Fibroblast of the aortic adventitia (primary cell): Measurements from ENCODE around the gene EVPL. TPM values are rescaled to one million over a fixed set of nuclear protein-coding genes. Genes with fewer than 3 reads are reported as not detected.
"Not testable (repeated sequence)": the region's sequence is repeated elsewhere in the genome, so short reads cannot be mapped to it uniquely, and the experiment has no call there.

Experiments used
- DNase-seq: peaks from one replicate; pipeline ENCODE4 v3.0.0-alpha.2; 2010; ENCODE audit warnings: low read depth
- H3K4me3 ChIP-seq: 2 replicates; pipeline ENCODE4 v1.5.1; 2011; ENCODE audit warnings: low read depth, mild to moderate bottlenecking, control low read depth, low read length, moderate library complexity
- total RNA-seq: library from RNA; depleted of rRNA; stranded (reverse); fragments of >200 nt; gene quantifications from 2 replicates; pipeline ENCODE4 v1.2.3, GENCODE V29; 2012; ENCODE audit warnings: low replicate concordance
- TF ChIP-seq, protein P1 (sequence below): IDR thresholded peaks from 2 replicates; pipeline ENCODE4 v1.5.1; 2011; ENCODE audit warnings: mild to moderate bottlenecking, low read length, control low read depth, inconsistent platforms; ENCODE audit not compliant: insufficient read depth

EVPL gene
- total RNA-seq, 1 donor, result not detected

DNA sequence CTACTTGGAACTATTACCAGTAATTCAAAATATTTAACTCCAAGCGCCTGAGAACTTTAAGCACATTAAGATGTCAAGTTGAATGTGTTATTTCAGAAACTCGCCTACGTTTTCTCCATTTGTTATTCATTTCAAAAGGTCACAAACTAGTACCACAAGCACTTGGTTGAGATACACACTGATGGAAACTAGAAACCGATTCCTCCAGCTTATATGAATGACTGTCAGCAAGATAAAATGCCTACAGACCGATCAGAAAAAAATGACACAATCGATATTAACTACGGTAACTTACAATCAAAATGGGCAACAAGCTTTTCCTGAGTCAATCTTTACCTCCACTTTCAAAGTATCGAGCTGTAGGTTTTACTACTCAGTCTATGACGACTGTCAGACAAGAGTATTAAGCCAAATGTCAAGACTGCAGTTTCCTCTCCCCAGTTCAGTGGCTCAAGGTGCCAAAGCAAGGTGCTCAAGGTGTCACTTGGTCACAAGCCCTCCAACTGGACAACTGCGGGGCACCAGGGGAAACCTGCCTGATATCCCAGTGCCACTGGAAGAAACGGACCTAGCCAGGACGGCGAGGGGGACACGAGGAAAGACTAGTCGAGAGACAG lies 44.5 kb upstream of the EVPL start:
- no peak for DNase-seq
- H3K4me3 ChIP-seq, result peak overlapping the region; percentile 98

DNA sequence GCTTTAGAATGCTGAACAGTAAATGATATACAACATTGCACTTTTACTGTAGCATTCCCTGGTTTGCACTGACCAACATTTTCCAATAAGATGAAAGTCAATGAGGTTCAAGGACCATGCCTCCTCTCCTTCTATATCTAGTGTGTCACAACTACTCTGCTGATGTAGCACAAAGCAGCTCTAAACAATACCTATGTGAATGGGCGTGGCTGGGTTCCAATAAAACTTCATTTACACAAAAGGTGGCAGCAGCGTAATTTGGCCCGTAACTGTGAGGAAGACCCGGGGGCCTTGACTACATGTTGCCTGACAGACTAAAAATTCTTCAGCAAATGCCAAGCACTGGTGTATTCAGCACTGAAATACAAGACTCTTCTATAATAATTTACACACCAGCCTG lies 38.7 kb upstream of the EVPL start:
- no peak for DNase-seq
- TF ChIP-seq, protein P1, sequence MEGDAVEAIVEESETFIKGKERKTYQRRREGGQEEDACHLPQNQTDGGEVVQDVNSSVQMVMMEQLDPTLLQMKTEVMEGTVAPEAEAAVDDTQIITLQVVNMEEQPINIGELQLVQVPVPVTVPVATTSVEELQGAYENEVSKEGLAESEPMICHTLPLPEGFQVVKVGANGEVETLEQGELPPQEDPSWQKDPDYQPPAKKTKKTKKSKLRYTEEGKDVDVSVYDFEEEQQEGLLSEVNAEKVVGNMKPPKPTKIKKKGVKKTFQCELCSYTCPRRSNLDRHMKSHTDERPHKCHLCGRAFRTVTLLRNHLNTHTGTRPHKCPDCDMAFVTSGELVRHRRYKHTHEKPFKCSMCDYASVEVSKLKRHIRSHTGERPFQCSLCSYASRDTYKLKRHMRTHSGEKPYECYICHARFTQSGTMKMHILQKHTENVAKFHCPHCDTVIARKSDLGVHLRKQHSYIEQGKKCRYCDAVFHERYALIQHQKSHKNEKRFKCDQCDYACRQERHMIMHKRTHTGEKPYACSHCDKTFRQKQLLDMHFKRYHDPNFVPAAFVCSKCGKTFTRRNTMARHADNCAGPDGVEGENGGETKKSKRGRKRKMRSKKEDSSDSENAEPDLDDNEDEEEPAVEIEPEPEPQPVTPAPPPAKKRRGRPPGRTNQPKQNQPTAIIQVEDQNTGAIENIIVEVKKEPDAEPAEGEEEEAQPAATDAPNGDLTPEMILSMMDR, result no peak
- no peak overlapping the region for H3K4me3 ChIP-seq

More for the DNA sequence above, 44.5 kb upstream of the EVPL start:
- TF ChIP-seq, protein P1, result no peak

DNA sequence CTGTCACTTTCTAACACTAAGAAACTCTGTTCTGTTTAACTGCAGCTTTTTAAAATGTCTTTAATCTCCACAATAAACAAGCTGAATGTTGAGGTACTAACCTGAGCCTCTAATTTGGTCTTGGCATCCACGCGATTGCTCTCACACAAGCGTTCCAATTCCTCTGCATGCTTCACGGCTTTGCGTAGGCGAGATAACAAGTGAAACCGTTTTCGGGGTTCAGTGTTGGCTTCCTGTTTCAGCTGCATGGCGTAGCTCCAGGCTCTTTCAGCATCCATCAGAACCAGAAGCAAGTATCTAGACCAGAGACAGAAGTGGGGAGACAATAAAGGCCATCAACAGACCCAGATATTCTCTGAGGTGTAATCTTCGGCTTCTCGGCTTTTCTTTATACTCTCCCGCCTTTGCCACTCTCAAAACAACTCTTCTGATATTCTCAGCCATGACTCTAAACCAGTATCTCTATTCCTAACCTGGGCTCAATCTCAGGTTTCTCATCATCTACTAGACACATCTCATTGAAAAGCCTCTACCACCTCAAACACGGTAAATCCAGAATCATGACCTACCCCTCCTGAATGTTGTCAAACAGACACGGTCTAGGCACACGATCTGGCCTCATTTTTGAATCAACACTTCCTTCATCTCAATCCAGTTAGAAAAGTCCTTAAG lies 36.9 kb upstream of the EVPL start:
- TF ChIP-seq, protein P1, result no peak
- H3K4me3 ChIP-seq, result no peak overlapping the region
- DNase-seq, result no peak

DNA sequence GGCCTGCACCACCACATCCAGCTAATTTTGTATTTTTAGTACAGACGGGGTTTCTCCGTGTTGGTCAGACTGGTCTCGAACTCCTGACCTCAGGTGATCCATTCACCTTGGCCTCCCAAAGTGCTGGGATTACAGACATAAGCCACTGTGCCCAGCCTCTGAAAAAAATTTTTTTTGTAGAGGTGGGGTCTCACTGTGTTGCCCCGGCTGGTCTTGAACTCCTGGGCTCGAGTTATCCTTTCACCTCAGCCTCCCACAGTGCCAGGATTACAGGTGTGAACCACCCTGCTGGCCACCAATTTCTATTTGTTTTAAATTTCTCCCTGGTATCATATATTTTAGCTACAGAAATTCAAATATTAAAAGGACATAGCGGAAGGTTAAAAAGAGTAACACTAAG lies 31.2 kb upstream of the EVPL start:
- DNase-seq, H3K4me3 ChIP-seq: not testable (repeated sequence)

DNA sequence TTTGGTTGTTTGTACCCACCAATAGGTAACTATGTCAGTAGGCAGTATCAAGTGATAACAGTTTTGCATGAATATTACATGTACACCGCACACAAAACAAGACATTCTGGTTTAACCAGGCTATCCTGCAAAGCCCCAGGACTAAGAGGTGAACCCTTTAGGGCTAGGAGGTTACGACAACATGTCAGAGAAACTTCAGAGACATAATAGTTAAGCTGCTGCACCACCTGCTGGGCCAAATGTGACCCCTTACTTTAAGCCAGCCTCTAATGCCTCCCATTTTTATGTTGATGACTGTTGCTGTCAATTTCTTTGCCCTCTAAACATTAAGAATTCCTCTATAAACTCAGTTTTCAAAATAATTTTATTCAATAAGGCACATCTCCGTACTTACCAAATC lies 29.8 kb upstream of the EVPL start:
- H3K4me3 ChIP-seq, result no peak overlapping the region
- TF ChIP-seq, protein P1, result no peak
- DNase-seq, result no peak

DNA sequence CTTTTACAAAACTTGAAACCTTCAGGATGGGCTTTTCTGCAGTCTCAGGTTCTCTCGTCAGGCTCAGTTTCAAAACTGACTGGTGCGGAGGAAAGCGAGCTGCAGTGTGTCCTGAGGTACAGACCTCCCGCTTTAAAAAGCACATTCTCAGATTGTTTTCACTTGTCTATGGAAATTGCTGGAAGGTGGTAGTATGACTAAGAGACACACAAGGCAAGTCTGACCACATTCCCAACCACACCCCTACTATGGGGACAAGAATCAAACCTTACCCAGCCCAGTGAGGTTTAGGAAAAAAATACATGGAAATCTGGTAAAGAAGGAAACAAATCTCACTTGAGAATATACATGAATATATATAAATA lies 27.0 kb upstream of the EVPL start:
- TF ChIP-seq, protein P1, result no peak
- no peak overlapping the region for H3K4me3 ChIP-seq
- peak; percentile 40 for DNase-seq

DNA sequence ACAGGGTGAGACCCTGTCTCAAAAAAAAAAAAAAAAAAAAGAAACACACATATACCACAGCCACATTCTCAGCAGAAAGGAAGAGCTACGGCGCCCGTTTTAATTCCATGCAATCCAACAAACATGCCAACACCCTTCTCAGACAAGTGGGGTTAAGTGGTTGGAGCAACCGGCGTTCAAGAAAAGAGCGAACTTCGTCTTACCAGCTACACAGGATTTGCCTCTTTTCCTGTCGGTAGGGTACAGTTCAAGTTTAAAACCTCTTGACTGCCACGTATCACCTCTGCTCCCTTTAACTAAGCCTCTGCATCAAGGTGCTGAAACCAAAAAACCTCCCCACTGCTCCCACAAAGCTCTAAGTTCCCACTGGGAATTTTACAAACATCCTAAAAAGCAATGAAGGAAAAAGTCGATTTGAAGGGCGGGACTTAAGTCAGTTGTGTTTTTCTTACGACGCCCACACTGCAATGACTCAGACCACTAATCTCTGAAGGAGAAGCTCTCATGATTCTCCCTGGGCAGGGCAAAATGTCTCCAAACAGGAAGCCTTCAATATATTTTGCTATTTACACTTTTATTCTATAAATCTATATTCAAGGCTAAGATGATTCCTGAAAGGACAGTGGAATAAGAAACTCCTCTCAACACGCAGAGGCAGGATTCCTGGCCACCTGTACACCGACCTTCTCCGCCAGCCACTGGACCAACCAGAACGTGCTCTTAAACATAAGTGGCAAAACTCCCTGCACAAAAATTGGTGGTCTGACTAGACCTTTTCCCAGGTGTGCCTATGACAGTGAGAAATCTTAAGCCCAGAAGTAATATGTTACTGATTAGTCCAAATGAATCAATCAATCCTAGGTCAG lies 26.4 kb upstream of the EVPL start:
- DNase-seq, result peak; percentile 64
- H3K4me3 ChIP-seq, result no peak overlapping the region
- TF ChIP-seq, protein P1, result no peak
